A549 (cell line): ENCODE results near the gene MPL. TPM values are rescaled to one million over a fixed set of nuclear protein-coding genes. Genes with fewer than 3 reads are reported as not detected.

Source experiments
- ATAC-seq, 2 experiments: fragments of 200-7000 bp in 1 of 2; fragments of >200 bp in 1 of 2; cut with Nextera tagmentation in 1 of 2; cut with Tn5 transposase in 1 of 2; 3 replicates each; pipeline versions ENCODE4 v1.8.0 to v1.9.1; 2018 to 2020; ENCODE audit warnings: mild to moderate bottlenecking in 1 of 2, moderate library complexity in 1 of 2
- CTCF ChIA-PET: fragments of 300-600 bp; sonication (Branson Sonifier 250); formaldehyde crosslinking; extraction: SDS; loops from one replicate; lab custom pipeline; 2021; ENCODE audit warnings: antibody characterized with exemption, inconsistent platforms; lab: Yijun Ruan, JAX
- POLR2A ChIA-PET: fragments of 350-600 bp; formaldehyde crosslinking; extraction: SDS; loops from one replicate; lab custom pipeline; 2021; ENCODE audit warnings: antibody characterized with exemption, inconsistent platforms; lab: Yijun Ruan, JAX
- DNase-seq, 2 experiments: peaks; one replicate each; pipeline versions ENCODE4 v3.0.0 to v3.0.0-alpha.2; 2011 to 2016; ENCODE audit warnings: low read depth in 1 of 2, low spot score in 1 of 2
- FAIRE-seq: peaks from 2 replicates; lab custom pipeline; 2011; peaks lifted over from hg19 to GRCh38; lab: Jason Lieb, UNC
- H3K27ac ChIP-seq, 2 experiments: fragments of >200 bp; sonication (Bioruptor Twin); formaldehyde crosslinking; 3 replicates each; pipeline ENCODE4 v1.5.1; 2016 to 2017
- H3K4me1 ChIP-seq: fragments of >200 bp; sonication (Bioruptor Twin); formaldehyde crosslinking; 3 replicates; pipeline ENCODE4 v1.6.1; 2016
- H3K4me2 ChIP-seq: fragments of >200 bp; sonication (Bioruptor Twin); formaldehyde crosslinking; 3 replicates; pipeline ENCODE4 v1.6.1; 2016
- H3K4me3 ChIP-seq: fragments of >200 bp; sonication (Bioruptor Twin); formaldehyde crosslinking; 3 replicates; pipeline ENCODE4 v1.5.1; 2016
- H3K9me3 ChIP-seq: fragments of >200 bp; sonication (Bioruptor Twin); formaldehyde crosslinking; 3 replicates; pipeline ENCODE4 v1.6.1; 2016
- CHD2 ChIP-seq: fragments of 150-350 bp; IDR thresholded peaks from 2 replicates; pipeline ENCODE4 v1.6.1; 2014; ENCODE audit warnings: low read length; ENCODE audit not compliant: partially characterized antibody
- CHD4 ChIP-seq: fragments of 200-600 bp; sonication (generic); IDR thresholded peaks from 2 replicates; pipeline ENCODE4 v1.6.1; 2016; ENCODE audit warnings: antibody characterized with exemption, mild to moderate bottlenecking, borderline replicate concordance
- FOSL2 ChIP-seq, 2 experiments: fragments of 450-650 bp in 1 of 2; fragments of >200 bp in 1 of 2; sonication (Bioruptor Twin) in 1 of 2; formaldehyde crosslinking; IDR thresholded peaks; 2 replicates each; pipeline versions ENCODE4 v1.5.0 to v1.6.1; 2016 to 2020; ENCODE audit warnings: mild to moderate bottlenecking in 1 of 2, moderate library complexity in 1 of 2
- JUN ChIP-seq, 2 experiments: fragments of >200 bp; sonication (Bioruptor Twin); formaldehyde crosslinking; IDR thresholded peaks; 2 replicates in 1 of 2; 3 replicates in 1 of 2; pipeline ENCODE4 v1.6.1; 2016 to 2017
- JUNB ChIP-seq: fragments of >200 bp; sonication (Bioruptor Twin); formaldehyde crosslinking; IDR thresholded peaks from 2 replicates; pipeline ENCODE4 v1.6.1; 2016
- MYC ChIP-seq: IDR thresholded peaks from 2 replicates; pipeline ENCODE4 v1.6.1; 2012; ENCODE audit warnings: mild to moderate bottlenecking, inconsistent platforms, low read length, improper control_type of control experiment, borderline replicate concordance
- RCOR1 ChIP-seq: fragments of 150-350 bp; IDR thresholded peaks from 2 replicates; pipeline ENCODE4 v1.6.1; 2014; ENCODE audit warnings: antibody characterized with exemption, low read length, low read depth
- RFX5 ChIP-seq: fragments of 450-650 bp; IDR thresholded peaks from 2 replicates; pipeline ENCODE4 v1.7.1; 2014; ENCODE audit warnings: antibody characterized with exemption, mild to moderate bottlenecking, moderate library complexity
- WGBS: methylation state at CpG from one replicate; pipeline ENCODE4 v1.1.6; 2017; ENCODE audit errors: missing lambda C conversion rate; 5-methylcytosine and 5-hydroxymethylcytosine counted together
- polyA plus RNA-seq, 4 experiments: library from polyadenylated mRNA; depleted of rRNA in 3 of 4; stranded (reverse); fragments of >200 nt; fragmentation: RNase III in 1 of 4; extraction: RNeasy Plus Mini Kit Qiagen cat#74134 plus additional on column Dnase treatment in 1 of 4; gene quantifications; 2 replicates in 3 of 4; 3 replicates in 1 of 4; pipeline ENCODE4 v1.2.3, GENCODE V29; 2011 to 2017
- TF ChIP-seq, protein P1 (sequence below): fragments of 200-600 bp; sonication (generic); IDR thresholded peaks from 2 replicates; pipeline ENCODE4 v1.6.1; 2016; ENCODE audit warnings: antibody characterized with exemption, mild to moderate bottlenecking, moderate library complexity
- TF ChIP-seq, protein P2 (sequence below): fragments of 250-450 bp; sonication (Bioruptor Pico); IDR thresholded peaks from 2 replicates; pipeline ENCODE4 v1.5.0; 2021; ENCODE audit warnings: mild to moderate bottlenecking, moderate library complexity, borderline replicate concordance
- TF ChIP-seq, protein P3 (sequence below): fragments of 450-650 bp; IDR thresholded peaks from 2 replicates; pipeline ENCODE4 v1.6.1; 2014; ENCODE audit warnings: antibody characterized with exemption
- TF ChIP-seq, protein P4 (sequence below): fragments of 150-350 bp; IDR thresholded peaks from 2 replicates; pipeline ENCODE4 v1.6.1; 2014; ENCODE audit warnings: low read depth, mild to moderate bottlenecking, low read length

The MPL gene
- polyA plus RNA-seq, 2 of the 4 experiments (the other 2 are of a cell fraction): not detected

DNA sequence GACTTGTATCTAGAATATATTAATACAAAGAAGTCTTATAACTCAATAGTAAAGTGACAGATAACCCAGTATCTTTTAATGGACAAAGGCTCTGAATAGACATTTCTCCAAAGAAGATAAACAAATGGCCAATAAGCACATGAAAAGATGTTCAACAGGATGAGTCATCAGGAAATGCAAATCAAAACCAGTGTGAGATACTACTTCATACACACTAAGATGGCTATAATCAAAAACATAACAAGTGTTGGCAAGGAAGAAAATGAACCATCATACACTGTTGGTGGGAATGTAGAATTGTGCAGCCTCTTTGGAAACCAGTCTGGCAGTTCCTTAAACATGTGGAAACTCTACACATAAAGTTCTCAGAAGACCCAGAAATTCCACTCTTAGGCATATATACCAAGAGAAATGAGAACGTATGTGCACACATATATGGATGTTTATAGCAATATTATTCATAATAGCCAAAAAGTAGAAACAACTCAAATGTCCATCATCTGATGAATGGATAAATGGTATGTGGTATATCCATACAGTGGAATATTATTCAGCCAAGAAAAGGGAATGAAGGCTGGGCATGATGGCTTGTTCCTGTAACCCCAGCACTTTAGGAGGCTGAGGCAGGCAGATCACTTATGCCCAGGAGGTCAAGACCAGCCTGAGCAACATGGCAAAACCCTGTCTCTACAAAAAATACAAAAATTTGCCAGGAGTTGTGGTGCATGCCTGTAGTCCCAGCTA lies 9.9 kb upstream of the MPL start:
- no peak for TF ChIP-seq RFX5
- TF ChIP-seq CHD2: no peak
- TF ChIP-seq, protein P1, sequence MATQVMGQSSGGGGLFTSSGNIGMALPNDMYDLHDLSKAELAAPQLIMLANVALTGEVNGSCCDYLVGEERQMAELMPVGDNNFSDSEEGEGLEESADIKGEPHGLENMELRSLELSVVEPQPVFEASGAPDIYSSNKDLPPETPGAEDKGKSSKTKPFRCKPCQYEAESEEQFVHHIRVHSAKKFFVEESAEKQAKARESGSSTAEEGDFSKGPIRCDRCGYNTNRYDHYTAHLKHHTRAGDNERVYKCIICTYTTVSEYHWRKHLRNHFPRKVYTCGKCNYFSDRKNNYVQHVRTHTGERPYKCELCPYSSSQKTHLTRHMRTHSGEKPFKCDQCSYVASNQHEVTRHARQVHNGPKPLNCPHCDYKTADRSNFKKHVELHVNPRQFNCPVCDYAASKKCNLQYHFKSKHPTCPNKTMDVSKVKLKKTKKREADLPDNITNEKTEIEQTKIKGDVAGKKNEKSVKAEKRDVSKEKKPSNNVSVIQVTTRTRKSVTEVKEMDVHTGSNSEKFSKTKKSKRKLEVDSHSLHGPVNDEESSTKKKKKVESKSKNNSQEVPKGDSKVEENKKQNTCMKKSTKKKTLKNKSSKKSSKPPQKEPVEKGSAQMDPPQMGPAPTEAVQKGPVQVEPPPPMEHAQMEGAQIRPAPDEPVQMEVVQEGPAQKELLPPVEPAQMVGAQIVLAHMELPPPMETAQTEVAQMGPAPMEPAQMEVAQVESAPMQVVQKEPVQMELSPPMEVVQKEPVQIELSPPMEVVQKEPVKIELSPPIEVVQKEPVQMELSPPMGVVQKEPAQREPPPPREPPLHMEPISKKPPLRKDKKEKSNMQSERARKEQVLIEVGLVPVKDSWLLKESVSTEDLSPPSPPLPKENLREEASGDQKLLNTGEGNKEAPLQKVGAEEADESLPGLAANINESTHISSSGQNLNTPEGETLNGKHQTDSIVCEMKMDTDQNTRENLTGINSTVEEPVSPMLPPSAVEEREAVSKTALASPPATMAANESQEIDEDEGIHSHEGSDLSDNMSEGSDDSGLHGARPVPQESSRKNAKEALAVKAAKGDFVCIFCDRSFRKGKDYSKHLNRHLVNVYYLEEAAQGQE: no peak
- TF ChIP-seq JUNB: no peak
- TF ChIP-seq, protein P2, sequence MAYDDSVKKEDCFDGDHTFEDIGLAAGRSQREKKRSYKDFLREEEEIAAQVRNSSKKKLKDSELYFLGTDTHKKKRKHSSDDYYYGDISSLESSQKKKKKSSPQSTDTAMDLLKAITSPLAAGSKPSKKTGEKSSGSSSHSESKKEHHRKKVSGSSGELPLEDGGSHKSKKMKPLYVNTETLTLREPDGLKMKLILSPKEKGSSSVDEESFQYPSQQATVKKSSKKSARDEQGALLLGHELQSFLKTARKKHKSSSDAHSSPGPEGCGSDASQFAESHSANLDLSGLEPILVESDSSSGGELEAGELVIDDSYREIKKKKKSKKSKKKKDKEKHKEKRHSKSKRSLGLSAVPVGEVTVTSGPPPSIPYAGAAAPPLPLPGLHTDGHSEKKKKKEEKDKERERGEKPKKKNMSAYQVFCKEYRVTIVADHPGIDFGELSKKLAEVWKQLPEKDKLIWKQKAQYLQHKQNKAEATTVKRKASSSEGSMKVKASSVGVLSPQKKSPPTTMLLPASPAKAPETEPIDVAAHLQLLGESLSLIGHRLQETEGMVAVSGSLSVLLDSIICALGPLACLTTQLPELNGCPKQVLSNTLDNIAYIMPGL (CRISPR knock-in tag): no peak
- no peak for TF ChIP-seq RCOR1
- no peak for TF ChIP-seq FOSL2 (IDR thresholded peaks at IDR 0.05)
- TF ChIP-seq FOSL2 (CRISPR knock-in tag; IDR thresholded peaks at IDR 0.05): peak; percentile 44
- TF ChIP-seq, protein P3, sequence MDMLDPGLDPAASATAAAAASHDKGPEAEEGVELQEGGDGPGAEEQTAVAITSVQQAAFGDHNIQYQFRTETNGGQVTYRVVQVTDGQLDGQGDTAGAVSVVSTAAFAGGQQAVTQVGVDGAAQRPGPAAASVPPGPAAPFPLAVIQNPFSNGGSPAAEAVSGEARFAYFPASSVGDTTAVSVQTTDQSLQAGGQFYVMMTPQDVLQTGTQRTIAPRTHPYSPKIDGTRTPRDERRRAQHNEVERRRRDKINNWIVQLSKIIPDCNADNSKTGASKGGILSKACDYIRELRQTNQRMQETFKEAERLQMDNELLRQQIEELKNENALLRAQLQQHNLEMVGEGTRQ: no peak
- Histone ChIP-seq H3K4me2 (no peak overlapping the region), H3K4me3 (no peak overlapping the region), H3K27ac (no peak overlapping the region), H3K9me3 (peaks cover 16% of the 10 kb centered on the region; the same call in 2 of the 3 replicates), H3K4me1 (no peaks in the 10 kb centered on the region)
- no peak for FAIRE-seq
- 48% methylated on average over 1 of the region's 1 CpG for WGBS
- CTCF ChIA-PET: no interaction called here
- no peak for ATAC-seq
- POLR2A ChIA-PET: no interaction called here
- no peak for DNase-seq

DNA sequence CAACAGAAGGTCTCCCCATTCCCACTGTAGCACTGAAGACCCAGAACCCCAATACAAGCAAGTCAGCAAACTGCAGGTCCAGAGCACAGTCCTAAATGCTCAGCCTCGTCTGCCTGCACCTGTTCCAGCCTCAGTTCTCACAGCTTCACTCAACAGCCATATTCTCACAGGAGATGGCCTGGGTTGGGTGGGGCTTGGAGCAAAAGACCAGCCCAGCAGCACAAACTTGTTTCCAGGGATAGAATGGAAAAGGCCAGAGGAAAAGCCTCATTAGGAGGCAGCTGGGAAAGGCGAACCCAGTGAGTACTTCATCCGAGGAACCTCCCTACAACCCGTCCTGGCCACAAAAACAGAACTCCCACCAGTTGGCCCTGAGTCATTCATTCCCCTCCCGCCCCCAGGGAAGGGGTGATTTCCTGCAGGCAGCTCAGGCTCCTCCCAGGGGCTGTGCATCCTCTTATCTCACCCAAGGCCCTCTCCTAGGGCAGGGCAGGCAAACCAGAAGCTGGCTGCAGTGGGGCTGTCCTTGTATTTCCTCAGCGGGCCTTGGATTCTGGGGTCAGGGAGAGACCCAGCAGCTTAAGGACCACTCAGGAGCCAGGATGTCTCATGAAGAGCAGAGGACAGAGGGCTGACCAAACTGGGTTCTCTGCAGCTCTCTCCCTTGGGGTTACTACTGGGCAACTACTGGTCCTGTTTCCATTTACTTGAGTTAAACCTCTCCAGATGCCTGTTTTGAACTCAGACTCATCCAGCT lies 7.4 kb upstream of the MPL start:
- 77% methylated on average over 2 of the region's 6 CpGs for WGBS
- ChIA-PET POLR2A (no interaction called here), CTCF (interaction anchor here (2.1 kb wide), 1 partner anchor 103 kb away, joined by 6 read pairs; no protein-coding TSS in a partner anchor)
- ATAC-seq (0 out of 6 replicates have a peak, but pooled peaks of 1 of the 2 experiments have one; percentile 38), FAIRE-seq (no peak), DNase-seq (no peak)
- no peak overlapping the region for H3K27ac ChIP-seq
- peaks cover 15% of the 10 kb centered on the region; the same call in 2 of the 3 replicates for H3K9me3 ChIP-seq
- no peaks in the 10 kb centered on the region for H3K4me1 ChIP-seq
- TF ChIP-seq CHD4: no peak
- TF ChIP-seq, protein P4, sequence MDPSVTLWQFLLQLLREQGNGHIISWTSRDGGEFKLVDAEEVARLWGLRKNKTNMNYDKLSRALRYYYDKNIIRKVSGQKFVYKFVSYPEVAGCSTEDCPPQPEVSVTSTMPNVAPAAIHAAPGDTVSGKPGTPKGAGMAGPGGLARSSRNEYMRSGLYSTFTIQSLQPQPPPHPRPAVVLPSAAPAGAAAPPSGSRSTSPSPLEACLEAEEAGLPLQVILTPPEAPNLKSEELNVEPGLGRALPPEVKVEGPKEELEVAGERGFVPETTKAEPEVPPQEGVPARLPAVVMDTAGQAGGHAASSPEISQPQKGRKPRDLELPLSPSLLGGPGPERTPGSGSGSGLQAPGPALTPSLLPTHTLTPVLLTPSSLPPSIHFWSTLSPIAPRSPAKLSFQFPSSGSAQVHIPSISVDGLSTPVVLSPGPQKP: no peak
- no peak for TF ChIP-seq JUN (IDR thresholded peaks at IDR 0.05)
- TF ChIP-seq MYC: no peak
- no peak overlapping the region for H3K4me2 ChIP-seq
- H3K4me3 ChIP-seq: no peak overlapping the region
